ENCODE data around the gene UVRAG. TPM values are rescaled to one million over a fixed set of nuclear protein-coding genes. Genes with fewer than 3 reads are reported as not detected.

The UVRAG gene
- total and polyA plus RNA-seq, 7 donors: 6.2 to 16.8 (median 13.6) TPM

DNA sequence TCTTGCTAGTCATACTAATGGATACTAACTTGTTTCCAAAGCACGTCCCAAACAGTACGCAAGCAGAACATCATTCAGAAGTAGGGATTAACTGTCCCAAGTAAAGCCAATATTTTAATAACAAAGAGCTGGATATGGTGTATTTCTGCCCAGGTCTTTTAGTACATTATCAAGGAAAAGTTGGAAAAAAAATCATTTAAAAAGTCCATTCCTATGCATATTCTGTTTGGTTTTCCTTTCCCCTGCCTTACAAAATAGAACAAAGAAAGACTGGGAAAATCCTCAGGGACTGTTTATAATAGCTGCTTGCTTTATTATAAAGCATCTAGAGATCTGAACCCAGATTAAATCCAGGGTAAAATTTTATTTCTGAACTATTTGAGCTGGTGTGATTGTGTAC lies 83.9 kb downstream of the UVRAG start:
- no peak overlapping the region for H3K4me3 ChIP-seq
- intact Hi-C loops (cut with DNase I): loop anchor here (5.0 kb wide), 2 partner anchors 308 to 418 kb away; partner anchors contain the start of gene WNT11 (in 1 of the 2)
- no peak for TF ChIP-seq CTCF (IDR thresholded peaks at IDR 0.05)
- 80 to 89% (median 80%) methylated on average over 2 of the region's 2 CpGs for WGBS, 3 donors
- no peaks in the 10 kb centered on the region for H3K9me3 ChIP-seq
- H3K27ac ChIP-seq: no peak overlapping the region
- H3K4me1 ChIP-seq: peaks cover 12% of the 10 kb centered on the region
- no peaks in the 10 kb centered on the region for H3K27me3 ChIP-seq (ENCODE audit: insufficient read depth in 3 of 3, low read length in 2 of 3)
- no peaks in the 10 kb centered on the region for H3K36me3 ChIP-seq (ENCODE audit: insufficient read depth in 1 of 2, low read depth in 1 of 2)
- ATAC-seq (no peak), DNase-seq (no peak)

DNA sequence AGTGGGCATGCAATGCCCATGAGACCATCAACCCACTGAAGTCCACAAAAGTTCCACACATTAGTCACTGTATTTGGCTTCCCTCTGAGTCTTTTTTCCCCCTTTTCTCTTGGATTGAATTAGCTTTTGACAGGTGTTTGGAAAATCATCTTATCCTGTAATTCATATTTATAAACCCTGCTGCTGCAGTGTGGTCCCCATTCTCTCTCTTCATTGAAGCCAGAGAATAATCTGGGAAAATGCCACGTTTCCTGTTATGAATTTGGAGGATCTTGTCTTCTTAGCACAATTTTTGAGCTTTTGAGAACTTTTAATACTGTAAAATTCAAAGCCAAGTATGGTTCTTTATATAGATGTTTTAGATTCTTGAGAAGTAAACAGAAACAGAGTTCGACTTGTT lies 84.8 kb downstream of the UVRAG start:
- WGBS, 3 donors: 48 to 56% (median 54%) methylated on average over 2 of the region's 2 CpGs
- intact Hi-C loops (cut with DNase I): loop anchor here (5.0 kb wide), 2 partner anchors 307 to 417 kb away; partner anchors contain the start of gene WNT11 (in 1 of the 2)
- no peak for ATAC-seq

GRCh38 chr11:75900848-75901247 lies 85.8 kb downstream of the UVRAG start:
- intact Hi-C loops (cut with DNase I): no loop called here
- ATAC-seq: no peak
- no peak for TF ChIP-seq CTCF (IDR thresholded peaks at IDR 0.05)
- 81 to 96% (median 93%) methylated on average over 3 of the region's 3 CpGs for WGBS, 3 donors
- Histone ChIP-seq H3K4me1 (peaks cover 19% of the 10 kb centered on the region), H3K36me3 (ENCODE audit: insufficient read depth in 1 of 2, low read depth in 1 of 2) (no peaks in the 10 kb centered on the region), H3K9me3 (no peaks in the 10 kb centered on the region), H3K27me3 (ENCODE audit: insufficient read depth in 3 of 3, low read length in 2 of 3) (no peaks in the 10 kb centered on the region), H3K27ac (no peak overlapping the region), H3K4me3 (no peak overlapping the region)
- DNase-seq: no peak

More for the DNA sequence above, 84.8 kb downstream of the UVRAG start:
- no peaks in the 10 kb centered on the region for H3K27me3 ChIP-seq (ENCODE audit: insufficient read depth in 3 of 3, low read length in 2 of 3)
- no peaks in the 10 kb centered on the region for H3K36me3 ChIP-seq (ENCODE audit: insufficient read depth in 1 of 2, low read depth in 1 of 2)
- no peaks in the 10 kb centered on the region for H3K9me3 ChIP-seq
- H3K27ac ChIP-seq: no peak overlapping the region
- DNase-seq: no peak
- no peak for TF ChIP-seq CTCF (IDR thresholded peaks at IDR 0.05)
- H3K4me3 ChIP-seq: no peak overlapping the region
- peaks cover 19% of the 10 kb centered on the region for H3K4me1 ChIP-seq

GRCh38 chr11:75902631-75903030 lies 87.6 kb downstream of the UVRAG start:
- no peaks in the 10 kb centered on the region for H3K36me3 ChIP-seq (ENCODE audit: insufficient read depth in 1 of 2, low read depth in 1 of 2)
- DNase-seq: no peak
- TF ChIP-seq CTCF (IDR thresholded peaks at IDR 0.05): no peak
- no peaks in the 10 kb centered on the region for H3K27me3 ChIP-seq (ENCODE audit: insufficient read depth in 3 of 3, low read length in 2 of 3)
- intact Hi-C loops (cut with DNase I): no loop called here
- WGBS, 3 donors: 81 to 90% (median 87%) methylated on average over 2 of the region's 2 CpGs
- H3K4me1 ChIP-seq: peaks cover 19% of the 10 kb centered on the region
- ATAC-seq: no peak
- H3K27ac ChIP-seq: no peak overlapping the region
- no peaks in the 10 kb centered on the region for H3K9me3 ChIP-seq
- H3K4me3 ChIP-seq: no peak overlapping the region

DNA sequence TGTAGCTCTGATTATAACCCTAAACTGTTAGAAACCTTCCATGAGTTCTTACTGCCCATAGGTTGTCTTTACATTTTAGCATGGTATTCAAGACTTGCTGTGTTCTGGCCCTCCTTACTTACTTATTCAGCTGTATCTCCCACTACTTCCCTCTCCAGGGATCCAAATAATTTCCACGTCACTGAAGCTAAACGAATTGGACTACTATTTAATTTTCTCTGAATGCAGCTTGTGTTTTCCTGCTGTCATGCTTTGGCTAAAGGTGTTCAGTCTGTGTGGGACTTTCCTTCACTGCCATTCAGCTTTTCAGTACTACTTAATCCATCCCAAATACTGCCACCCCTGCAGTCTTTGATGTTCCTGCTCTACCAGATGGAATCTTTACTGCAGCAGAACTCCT lies 88.3 kb downstream of the UVRAG start:
- no peak overlapping the region for H3K4me3 ChIP-seq
- DNase-seq (no peak), ATAC-seq (no peak)
- intact Hi-C loops (cut with DNase I): no loop called here
- 41 to 47% (median 44%) methylated on average over 2 of the region's 2 CpGs for WGBS, 3 donors
- no peak overlapping the region for H3K27ac ChIP-seq
- H3K4me1 ChIP-seq: peaks cover 19% of the 10 kb centered on the region
- H3K27me3 ChIP-seq (ENCODE audit: insufficient read depth in 3 of 3, low read length in 2 of 3): no peaks in the 10 kb centered on the region
- TF ChIP-seq CTCF (IDR thresholded peaks at IDR 0.05): no peak
- H3K36me3 ChIP-seq (ENCODE audit: insufficient read depth in 1 of 2, low read depth in 1 of 2): no peaks in the 10 kb centered on the region
- H3K9me3 ChIP-seq: no peaks in the 10 kb centered on the region
